Central memory CD8-positive, alpha-beta T cell (primary cell): ENCODE measurements around the gene ODAD4.
A peak's percentile ranks its signal among the peaks of the same experiment; 100 is the strongest.

Experiments
- ATAC-seq: fragments of 150-1000 bp; cut with Tn5 transposase; replicated peaks from 2 replicates; pipeline ENCODE4 v1.10.0; 2022; ENCODE audit warnings: mild to moderate bottlenecking, moderate FRiP score, moderate number of reproducible peaks; ENCODE audit not compliant: poor library complexity, severe bottlenecking; ENCODE audit errors: extremely low read depth
- DNase-seq, 2 donors: peaks; one replicate each; pipeline ENCODE4 v3.0.0; 2021; ENCODE audit warnings: low spot score in 2 of 2
- H3K27ac Mint-ChIP-seq: one replicate; pipeline ENCODE4 v1.8.0; 2022; ENCODE audit warnings: low read depth, mild to moderate bottlenecking, moderate library complexity, mixed read lengths
- H3K27me3 Mint-ChIP-seq: one replicate; pipeline ENCODE4 v1.8.0; 2022; ENCODE audit warnings: mixed read lengths
- H3K36me3 Mint-ChIP-seq: one replicate; pipeline ENCODE4 v1.8.0; 2022; ENCODE audit warnings: mild to moderate bottlenecking, moderate library complexity, mixed read lengths; ENCODE audit not compliant: insufficient read depth
- H3K4me1 Mint-ChIP-seq: one replicate; pipeline ENCODE4 v1.8.0; 2022; ENCODE audit warnings: mixed read lengths
- H3K4me3 Mint-ChIP-seq: one replicate; pipeline ENCODE4 v1.8.0; 2022; ENCODE audit warnings: mild to moderate bottlenecking, moderate library complexity, mixed read lengths
- H3K9me3 Mint-ChIP-seq: one replicate; pipeline ENCODE4 v1.8.0; 2022; ENCODE audit warnings: mixed read lengths

The ODAD4 gene

DNA sequence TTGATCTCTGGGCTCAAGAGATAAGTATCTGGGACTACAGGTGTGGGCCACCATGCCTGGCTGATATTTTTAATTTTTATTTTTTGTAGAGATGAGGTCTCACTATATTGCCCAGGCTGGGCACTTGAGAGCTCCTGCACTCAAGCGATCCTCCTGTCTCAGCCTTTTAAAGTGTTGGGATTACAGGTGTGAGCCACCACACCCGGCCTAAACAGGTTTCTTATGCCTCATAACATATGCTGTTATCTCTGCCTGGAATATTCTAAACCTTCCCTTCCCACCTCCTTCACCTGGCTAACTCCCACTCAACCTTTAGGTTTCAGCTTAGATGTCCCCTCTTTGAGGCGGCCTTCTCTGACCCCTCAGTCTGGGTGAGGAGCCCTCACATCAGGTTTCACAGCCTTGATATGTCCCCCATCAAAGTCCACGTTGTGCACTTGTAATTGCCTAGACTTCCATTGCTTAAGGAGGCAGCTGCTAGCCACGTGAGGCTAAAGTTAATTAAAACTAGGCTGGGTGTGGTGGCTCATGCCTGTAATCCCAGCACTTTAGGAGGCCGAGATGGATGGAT lies 27.5 kb downstream of the ODAD4 start:
- peaks cover 6% of the 10 kb centered on the region for H3K36me3 Mint-ChIP-seq

DNA sequence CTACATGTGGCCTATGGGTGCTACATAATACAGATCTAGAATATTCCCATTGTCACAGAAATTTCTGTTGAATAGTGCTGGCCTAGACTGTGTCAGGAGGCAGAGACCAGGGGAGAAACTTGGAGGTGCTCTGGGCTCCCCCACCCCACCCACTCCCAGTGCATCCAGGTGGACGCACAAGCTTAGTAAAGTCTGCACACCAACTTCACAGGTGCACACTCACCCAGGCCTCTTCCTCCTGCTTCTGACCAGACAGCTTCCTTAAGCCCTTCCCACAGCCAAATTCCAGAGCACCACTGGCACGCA lies 28.6 kb downstream of the ODAD4 start:
- no peak for DNase-seq
- ATAC-seq: no peak
- Mint-ChIP-seq H3K27me3 (no peaks in the 10 kb centered on the region), H3K27ac (no peak overlapping the region), H3K36me3 (peaks cover 6% of the 10 kb centered on the region), H3K4me3 (no peak overlapping the region), H3K4me1 (no peaks in the 10 kb centered on the region), H3K9me3 (no peaks in the 10 kb centered on the region)

More for the DNA sequence above, 27.5 kb downstream of the ODAD4 start:
- Mint-ChIP-seq H3K4me3 (no peak overlapping the region), H3K4me1 (no peaks in the 10 kb centered on the region), H3K27ac (no peak overlapping the region), H3K9me3 (no peaks in the 10 kb centered on the region), H3K27me3 (no peaks in the 10 kb centered on the region)
- ATAC-seq: no peak
- DNase-seq: no peak

DNA sequence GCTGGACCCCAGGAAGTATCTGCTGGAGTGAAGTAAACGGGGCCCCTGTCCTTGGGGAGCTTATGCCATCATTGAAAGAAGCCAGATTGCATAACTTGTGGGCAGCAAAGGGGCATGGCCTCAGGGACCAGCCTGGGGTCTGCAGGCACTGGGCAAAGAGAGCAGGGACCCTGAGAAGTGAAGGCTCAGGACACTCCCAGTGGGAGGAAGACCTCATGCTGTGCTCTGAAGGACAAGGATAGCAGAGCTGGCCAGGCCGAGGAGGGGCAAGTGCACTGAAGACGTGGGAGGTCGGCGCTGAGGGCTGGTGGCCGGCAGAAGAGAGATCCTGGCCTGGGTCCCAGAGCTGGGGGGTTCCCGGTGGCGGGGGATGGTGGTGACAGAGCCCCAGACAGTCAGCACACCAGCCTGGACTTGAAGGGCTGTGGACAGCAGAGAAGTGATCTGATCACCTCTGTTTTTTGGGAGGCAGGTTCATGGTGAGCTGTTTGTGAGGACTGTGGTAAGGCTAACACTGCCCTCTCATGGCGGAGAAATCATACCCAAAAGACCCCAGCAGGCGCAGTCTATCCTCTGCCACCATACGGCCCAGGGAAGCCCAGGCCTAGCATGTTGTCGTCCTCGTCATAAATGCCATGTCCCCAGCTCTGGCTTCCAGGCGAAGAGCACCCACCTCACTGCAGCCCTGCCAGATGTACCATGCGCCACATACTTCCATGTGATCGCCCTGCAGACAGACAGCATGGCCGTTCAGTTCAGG lies 29.1 kb downstream of the ODAD4 start:
- H3K27me3 Mint-ChIP-seq: no peaks in the 10 kb centered on the region
- ATAC-seq (no peak), DNase-seq (no peak)
- H3K4me3 Mint-ChIP-seq: no peak overlapping the region
- H3K4me1 Mint-ChIP-seq: no peaks in the 10 kb centered on the region
- H3K9me3 Mint-ChIP-seq: no peaks in the 10 kb centered on the region
- no peak overlapping the region for H3K27ac Mint-ChIP-seq
- H3K36me3 Mint-ChIP-seq: peaks cover 6% of the 10 kb centered on the region

DNA sequence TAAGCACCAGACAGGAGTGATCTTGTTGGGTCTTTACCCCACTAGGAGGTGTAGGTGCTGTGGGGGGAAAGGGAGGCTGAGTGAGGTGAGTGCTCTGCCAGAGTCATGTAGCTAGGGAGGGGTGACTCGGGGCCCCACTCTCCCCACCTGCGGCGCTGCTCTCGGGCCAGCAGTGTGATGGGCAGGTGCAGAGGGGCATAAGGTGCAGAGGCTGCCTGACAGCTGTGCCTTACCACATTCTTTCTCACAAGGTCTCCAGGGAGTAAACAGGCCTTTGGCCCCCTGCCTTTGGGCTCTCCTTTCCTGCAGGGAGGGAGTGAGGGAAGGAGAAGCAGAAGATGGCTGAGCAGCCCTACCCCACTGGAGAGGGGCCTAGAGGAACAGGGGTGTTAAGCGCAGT lies 31.7 kb downstream of the ODAD4 start:
- DNase-seq (no peak), ATAC-seq (no peak)
- Mint-ChIP-seq H3K27me3 (no peaks in the 10 kb centered on the region), H3K36me3 (peaks cover 13% of the 10 kb centered on the region), H3K9me3 (no peaks in the 10 kb centered on the region), H3K4me3 (no peak overlapping the region), H3K4me1 (peaks cover 14% of the 10 kb centered on the region), H3K27ac (no peak overlapping the region)

DNA sequence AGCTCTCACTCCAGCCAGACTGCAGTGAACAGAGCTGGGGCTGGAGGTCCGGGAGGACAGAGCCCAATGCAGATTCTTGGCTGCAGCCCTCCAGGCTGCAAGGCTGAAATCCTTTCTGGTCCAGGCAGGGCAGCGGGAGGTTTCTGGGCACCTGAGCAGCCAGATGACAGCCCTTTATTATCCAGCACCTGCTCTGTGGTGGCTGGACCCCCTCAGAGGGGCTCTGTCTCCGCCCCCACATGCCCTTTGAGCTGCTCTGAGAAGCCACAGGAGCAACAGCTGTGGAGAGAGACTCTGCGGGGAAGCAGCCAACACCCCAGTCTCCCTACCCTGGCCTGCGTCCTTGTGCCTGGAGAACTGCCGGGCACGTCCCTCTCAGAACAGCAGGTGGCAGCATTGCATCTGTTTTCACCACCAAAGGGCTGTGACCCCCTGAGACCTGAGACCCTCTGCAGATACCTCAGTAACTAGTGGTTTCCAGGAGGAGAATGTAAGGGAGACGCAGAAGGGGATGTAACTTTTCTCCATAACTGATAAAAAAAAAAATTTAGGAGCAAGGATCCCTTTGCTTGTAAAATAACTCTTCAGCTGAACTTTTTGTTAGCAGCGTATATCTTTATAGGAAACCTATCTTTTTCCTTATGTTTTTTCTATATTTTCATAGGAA lies 32.5 kb downstream of the ODAD4 start:
- H3K36me3 Mint-ChIP-seq: peaks cover 16% of the 10 kb centered on the region
- no peak overlapping the region for H3K4me3 Mint-ChIP-seq
- ATAC-seq: no peak
- no peaks in the 10 kb centered on the region for H3K27me3 Mint-ChIP-seq
- H3K27ac Mint-ChIP-seq: no peak overlapping the region
- no peaks in the 10 kb centered on the region for H3K9me3 Mint-ChIP-seq
- DNase-seq: peak; percentile 42 to 59
- peaks cover 17% of the 10 kb centered on the region for H3K4me1 Mint-ChIP-seq

DNA sequence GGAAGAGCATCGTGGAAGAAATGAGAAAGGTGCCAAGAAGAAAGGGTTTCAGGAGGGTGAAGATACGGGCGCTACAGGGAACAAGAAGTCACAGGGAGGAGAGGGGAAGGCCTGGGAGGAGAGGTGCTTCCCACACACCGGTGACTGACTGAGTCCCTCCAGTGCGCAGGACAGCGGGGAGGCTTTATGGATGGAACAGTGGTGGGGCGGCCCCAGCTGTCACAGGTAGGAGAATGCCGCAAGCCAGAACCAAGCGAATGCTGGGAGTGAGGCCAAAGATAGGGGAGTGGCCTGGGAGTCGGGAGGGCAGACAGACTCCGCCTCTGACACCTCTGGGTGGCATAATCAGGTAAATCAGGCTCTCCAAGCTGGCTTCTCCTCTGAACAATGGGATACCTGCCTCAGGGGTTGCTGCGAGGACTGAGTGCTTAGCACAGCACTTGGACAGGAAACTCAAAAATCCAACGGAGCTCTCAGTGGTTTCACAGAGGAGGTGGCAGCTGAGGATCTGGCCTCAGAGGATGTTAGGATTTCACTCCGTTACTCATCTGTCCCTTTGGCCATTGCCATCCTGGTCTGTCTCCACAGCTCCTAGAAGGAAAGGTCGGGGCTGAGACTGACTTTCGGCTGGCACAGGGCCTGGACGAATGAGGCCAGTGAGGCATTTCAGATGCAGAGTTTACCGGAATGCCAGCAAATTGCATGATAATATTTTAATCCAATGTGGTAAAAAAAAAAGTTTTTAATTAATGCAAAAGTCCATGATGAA lies 35.5 kb downstream of the ODAD4 start:
- H3K27me3 Mint-ChIP-seq: no peaks in the 10 kb centered on the region
- peaks cover 21% of the 10 kb centered on the region for H3K4me1 Mint-ChIP-seq
- DNase-seq (peak; percentile 25 to 29), ATAC-seq (peak; percentile 37)
- H3K27ac Mint-ChIP-seq: peak overlapping the region; percentile 94
- H3K9me3 Mint-ChIP-seq: no peaks in the 10 kb centered on the region
- peak overlapping the region; percentile 86 for H3K4me3 Mint-ChIP-seq
- peaks cover 25% of the 10 kb centered on the region for H3K36me3 Mint-ChIP-seq

DNA sequence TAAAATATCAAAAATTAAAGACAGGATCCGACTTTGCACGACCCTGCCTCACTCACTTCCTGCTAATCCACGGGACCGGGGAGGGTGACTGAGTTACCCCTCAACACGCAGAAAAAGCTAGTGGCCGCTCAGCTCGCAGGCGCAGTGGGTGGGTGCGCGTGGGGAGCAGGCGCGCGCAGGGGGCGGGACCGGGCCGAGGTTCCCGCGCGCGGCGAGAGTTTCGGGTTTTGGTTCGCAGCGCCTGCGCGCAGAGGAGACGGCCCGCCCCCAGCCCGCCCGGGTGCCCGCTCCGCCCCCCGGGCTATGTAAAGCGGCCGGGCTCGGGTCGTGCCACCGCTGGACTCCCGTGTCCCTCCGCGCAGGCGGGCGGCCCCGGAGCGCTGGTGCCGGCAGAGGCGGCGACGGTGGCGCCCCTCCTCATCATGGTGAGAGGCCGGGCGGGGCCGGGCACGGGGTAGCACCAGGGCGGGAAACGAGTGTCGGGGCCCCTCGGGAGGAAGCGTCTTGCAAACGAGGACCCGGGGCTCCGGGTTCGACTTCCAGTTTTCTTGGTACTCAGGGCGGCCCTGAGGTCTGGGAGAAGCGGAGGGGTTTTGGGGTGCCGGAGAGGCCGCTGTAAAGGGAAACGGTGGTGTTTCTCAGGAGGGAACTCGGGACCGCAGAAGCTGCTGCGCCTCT lies 36.2 kb downstream of the ODAD4 start, which contains the start of gene CNP:
Gene CNP, plus strand, starts transcription at position 333 of the 678 bp plus-strand sequence. Its CDS starts 90 bp downstream, at position 423.
- no peaks in the 10 kb centered on the region for H3K27me3 Mint-ChIP-seq
- DNase-seq: peak; percentile 78 to 81
- no peaks in the 10 kb centered on the region for H3K9me3 Mint-ChIP-seq
- H3K4me3 Mint-ChIP-seq: peak within 1 kb of the TSS; percentile 86
- peaks cover 21% of the 10 kb centered on the region for H3K4me1 Mint-ChIP-seq
- peak; percentile 85 for ATAC-seq
- peaks cover 25% of the 10 kb centered on the region for H3K36me3 Mint-ChIP-seq
- peak within 1 kb of the TSS; percentile 94 for H3K27ac Mint-ChIP-seq

DNA sequence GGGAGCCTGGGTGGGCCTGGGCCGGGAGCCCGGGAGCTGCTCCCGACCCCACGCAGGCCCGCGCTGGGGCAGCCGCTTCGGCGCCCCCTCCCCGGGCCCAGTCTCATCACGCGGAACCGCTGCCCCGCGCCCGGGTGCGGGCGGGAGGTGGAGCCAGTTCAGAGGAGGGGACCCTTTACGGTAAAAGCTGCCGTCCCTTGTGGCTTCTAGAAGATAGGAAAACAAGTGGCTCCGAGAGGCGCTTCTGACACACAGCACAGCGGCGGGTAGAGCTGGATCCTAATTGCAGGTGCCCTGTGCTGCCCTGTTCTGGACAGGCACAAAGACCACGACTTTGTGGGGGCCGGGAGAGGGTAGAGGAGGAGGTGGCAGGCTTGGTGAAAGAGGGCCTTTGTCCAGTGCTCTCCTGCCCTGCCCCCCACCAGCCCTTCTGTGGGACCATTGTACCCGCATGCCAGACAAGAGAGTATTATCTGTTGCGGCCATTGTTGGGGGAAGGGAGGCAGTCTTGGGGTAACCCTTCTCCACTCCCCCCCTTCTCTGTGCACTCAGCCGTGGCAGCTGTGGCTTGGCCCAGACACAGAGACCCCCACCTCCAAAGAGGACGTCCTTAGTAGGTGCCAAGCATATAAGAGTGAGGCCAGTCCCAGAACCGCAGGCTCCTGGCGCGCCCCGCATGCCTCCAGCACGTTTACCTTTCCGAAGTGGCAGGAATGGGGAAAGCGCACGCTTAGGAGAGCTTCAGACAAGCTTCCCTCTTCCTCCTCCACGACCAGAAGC lies 36.9 kb downstream of the ODAD4 start:
- peaks cover 21% of the 10 kb centered on the region for H3K36me3 Mint-ChIP-seq

DNA sequence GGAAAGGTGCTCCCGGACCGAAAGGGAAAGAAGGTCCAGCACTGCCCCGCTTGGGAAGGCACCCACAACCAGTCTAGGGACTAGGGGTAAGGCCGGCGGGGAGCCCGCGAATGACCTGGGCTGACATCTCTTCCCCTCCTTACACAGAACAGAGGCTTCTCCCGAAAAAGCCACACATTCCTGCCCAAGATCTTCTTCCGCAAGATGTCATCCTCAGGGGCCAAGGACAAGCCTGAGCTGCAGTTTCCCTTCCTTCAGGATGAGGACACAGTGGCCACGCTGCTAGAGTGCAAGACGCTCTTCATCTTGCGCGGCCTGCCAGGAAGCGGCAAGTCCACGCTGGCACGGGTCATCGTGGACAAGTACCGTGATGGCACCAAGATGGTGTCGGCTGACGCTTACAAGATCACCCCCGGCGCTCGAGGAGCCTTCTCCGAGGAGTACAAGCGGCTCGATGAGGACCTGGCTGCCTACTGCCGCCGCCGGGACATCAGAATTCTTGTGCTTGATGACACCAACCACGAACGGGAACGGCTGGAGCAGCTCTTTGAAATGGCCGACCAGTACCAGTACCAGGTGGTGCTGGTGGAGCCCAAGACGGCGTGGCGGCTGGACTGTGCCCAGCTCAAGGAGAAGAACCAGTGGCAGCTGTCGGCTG lies 37.6 kb downstream of the ODAD4 start:
- peaks cover 28% of the 10 kb centered on the region for H3K4me1 Mint-ChIP-seq
- DNase-seq (no peak), ATAC-seq (no peak)
- peaks cover 23% of the 10 kb centered on the region for H3K36me3 Mint-ChIP-seq
- H3K9me3 Mint-ChIP-seq: no peaks in the 10 kb centered on the region
- H3K27ac Mint-ChIP-seq: no peak overlapping the region
- H3K4me3 Mint-ChIP-seq: peak overlapping the region; percentile 86
- no peaks in the 10 kb centered on the region for H3K27me3 Mint-ChIP-seq

More for the DNA sequence above, 36.9 kb downstream of the ODAD4 start:
- ATAC-seq: peak; percentile 5
- Mint-ChIP-seq H3K4me3 (peak overlapping the region; percentile 86), H3K9me3 (no peaks in the 10 kb centered on the region), H3K27ac (peak overlapping the region; percentile 94), H3K27me3 (no peaks in the 10 kb centered on the region), H3K4me1 (peaks cover 23% of the 10 kb centered on the region)
- DNase-seq: peak in 1 of 2 donors; percentile 13

DNA sequence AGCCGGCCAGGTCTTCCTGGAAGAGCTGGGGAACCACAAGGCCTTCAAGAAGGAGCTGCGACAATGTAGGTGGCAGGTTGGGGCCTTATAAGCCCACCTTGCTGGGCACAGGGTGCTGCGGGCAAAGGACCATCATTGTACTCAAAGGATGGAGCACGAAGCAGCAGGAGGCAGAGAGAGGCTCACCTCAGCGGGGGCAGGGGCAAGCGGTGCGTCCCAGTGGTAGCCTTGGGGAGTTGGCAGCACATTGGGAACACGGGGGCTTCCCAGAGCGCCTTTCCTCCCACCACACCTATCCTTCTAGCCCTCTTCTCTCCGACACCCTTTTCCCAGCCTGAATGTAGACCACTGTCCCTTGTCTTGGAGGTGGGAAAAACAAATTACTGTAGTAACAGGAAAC lies 38.3 kb downstream of the ODAD4 start:
- Mint-ChIP-seq H3K27me3 (no peaks in the 10 kb centered on the region), H3K4me1 (peaks cover 28% of the 10 kb centered on the region), H3K27ac (peak overlapping the region; percentile 19), H3K36me3 (peaks cover 27% of the 10 kb centered on the region), H3K4me3 (no peak overlapping the region), H3K9me3 (no peaks in the 10 kb centered on the region)
- no peak for DNase-seq
- ATAC-seq: no peak

DNA sequence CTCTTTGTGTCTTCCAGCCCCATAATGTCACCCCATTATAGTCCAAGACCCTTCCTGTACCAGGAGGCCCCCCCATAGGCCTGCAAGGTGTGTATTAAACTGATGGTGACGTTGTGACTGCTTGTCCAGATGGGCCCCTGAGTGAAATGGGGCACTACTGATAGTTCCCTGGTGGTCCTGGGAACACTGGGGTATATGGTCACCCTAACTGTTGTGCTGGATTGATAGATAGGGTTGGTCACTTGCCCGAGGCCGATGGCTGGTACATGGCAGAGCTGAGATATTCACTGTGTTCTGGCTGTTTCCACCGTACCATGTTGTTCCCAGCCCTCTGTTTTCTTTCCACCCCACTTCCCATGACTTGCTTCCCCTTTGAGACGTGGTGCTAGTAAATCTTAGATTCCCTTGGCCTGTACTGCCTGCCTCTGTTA lies 40.5 kb downstream of the ODAD4 start:
- no peaks in the 10 kb centered on the region for H3K9me3 Mint-ChIP-seq
- H3K27me3 Mint-ChIP-seq: no peaks in the 10 kb centered on the region
- H3K27ac Mint-ChIP-seq: no peak overlapping the region
- DNase-seq (no peak), ATAC-seq (no peak)
- no peak overlapping the region for H3K4me3 Mint-ChIP-seq
- peaks cover 15% of the 10 kb centered on the region for H3K4me1 Mint-ChIP-seq
- H3K36me3 Mint-ChIP-seq: peaks cover 28% of the 10 kb centered on the region
